ENCODE results near the gene MLYCD.

MLYCD gene

DNA sequence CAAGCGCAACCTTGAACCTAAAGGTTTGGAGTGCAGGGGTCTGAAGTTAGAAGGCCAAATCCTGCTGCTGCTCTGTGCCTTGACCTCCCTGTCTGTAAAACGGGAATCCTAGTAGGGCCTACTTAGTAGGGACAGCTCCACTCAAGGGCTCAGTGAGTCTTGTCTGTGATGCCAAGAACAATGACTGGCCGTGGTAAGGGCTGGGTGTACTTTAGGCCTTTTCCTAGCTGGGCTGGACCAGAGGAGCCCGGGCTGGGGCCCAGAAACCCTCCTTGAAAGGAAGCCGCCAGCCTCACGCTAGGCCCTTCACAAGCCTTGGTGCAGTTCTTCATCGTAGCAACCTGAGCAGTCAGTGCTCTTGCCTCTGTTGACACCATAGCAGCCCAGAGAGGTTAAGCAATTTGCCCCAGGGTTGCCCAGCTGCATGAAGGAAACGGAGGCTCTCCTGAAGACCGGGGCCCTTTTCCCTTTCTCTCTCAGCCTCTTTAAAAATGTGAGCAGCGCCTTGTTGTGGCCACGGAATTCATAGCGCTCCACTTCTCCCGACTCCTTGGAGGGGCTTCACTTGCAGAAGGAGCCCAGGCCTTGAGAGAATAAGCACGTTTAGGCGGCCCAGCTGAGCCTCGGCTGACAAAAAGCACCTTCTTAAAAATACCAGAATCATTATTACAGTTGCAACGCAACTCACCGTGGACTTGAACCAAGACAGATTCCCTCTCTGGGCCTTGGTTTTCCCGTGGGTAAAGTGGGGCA lies 73.5 kb downstream of the MLYCD start:
- DNase-seq, result no peak

DNA sequence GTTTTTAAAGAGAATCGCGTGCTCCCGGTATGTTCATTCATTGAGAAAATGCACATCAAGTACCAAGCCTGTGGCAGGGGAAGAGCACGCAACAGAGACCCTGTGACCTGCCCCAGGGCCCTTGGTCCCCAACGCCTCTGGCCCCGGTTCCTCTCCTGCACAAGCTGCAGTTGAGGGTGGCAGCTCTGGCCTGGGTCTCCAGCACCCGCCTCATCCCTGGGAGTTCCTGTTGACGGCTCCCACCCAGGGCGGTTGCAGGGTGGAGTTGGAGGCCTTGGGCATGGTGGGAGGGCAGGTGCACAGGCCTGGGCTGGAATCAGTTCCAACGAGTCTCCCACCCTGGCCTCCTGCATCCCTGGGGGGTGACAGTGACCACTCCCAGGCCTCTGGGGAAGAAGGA lies 74.2 kb downstream of the MLYCD start:
- no peak for DNase-seq

DNA sequence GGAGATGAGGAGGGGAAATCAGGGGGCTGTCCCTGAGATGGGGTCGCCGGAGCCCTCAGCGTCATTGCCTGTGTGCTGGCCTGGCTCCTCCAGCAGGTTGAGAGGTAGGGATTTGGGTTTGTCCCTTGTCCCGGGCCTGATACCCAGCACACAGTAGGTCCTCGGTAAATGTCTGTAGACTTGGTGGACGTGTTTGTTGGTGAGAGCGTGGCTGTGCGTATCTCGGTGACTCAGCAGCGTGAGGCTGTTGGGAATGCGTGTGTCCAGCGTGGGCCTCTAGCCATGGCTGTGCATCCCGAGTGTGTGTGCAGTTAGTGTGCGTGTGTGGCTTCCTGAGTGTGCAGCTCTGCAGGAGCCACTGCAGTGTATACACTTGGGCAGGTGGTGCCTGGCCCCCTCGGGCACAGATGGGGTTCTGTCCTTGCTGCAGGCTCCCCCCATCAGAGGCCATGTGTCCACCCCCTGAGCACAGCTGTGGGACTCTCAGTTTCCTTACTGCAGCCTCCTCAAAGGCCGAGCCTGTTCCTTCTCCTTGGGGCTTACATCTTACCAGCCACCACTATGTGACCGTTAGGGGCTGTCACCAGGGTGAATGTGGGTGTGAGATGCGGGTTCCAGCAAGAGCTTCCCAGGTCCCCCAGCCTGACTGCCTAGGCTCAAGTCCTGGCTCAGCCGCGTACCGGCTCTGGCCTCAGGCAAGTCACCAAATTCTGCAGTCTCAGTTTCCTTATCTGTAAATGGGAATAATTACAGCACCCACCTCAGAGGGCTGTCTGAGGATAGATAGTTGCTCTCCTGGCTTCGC lies 74.9 kb downstream of the MLYCD start:
- no peak for DNase-seq

DNA sequence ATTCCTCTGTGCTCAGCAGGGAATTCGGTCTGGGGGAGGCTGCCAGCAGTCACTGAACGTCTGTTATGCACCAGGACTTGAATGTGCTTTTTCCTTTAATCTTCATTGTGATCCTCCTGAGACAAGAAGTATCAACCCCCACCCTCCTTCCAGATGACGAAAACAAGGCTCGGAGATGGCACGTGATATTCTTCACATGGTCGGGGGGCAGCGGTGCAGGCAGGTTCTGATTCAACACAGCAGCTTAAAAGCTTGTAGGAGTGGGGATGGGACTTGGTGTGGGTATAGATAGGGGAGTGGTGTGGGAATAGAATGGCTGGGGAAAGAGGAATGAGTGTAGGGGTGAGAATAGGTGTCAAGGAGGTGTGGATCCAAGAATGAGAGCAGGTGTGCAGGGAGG lies 75.6 kb downstream of the MLYCD start:
- no peak for DNase-seq

DNA sequence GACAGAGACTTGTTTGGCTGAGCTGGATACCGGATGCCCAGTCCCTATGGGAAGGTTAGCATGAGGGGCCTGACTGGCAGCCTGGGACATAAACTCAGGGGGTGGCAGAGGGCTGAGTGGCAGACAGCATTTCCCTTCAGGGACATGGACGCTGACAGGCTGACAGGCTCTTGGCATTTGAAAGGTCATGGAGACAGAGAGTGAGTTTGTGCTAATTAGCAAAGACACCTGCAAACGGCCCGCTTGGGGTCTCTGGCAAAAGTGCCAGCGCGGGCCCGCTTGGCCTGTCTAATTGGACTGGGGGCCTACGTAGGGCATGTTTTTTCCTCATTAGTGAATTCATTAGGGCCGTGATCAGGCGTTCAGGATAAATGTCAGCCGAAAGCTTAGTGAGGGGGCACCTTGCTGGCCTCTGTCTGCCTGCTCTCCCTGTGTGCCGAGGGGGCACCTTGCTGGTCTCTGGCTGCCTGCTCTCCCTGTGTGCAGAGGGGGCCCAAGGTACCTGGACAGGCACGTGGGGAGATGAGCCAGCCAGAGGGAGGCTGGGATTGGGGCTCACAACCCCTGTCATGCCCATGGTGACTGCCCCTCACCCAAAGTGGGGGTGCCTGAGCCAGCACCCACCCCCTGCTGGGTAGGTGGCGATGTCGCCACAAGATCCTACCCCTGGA lies 76.8 kb downstream of the MLYCD start:
- DNase-seq, result peak; percentile 79

Data from retina (tissue), 1 donor.